Parathyroid adenoma (tissue), 2 donors: ENCODE measurements around the gene CCDC88A.

ENCODE experiments used
- H2AFZ ChIP-seq: fragments of 300-600 bp; sonication (generic); one replicate; pipeline ENCODE4 v1.7.0; 2017; ENCODE audit warnings: antibody characterized with exemption, mild to moderate bottlenecking
- H3K27ac ChIP-seq: fragments of 300-600 bp; sonication (generic); one replicate; pipeline ENCODE4 v1.7.0; 2017
- H3K27me3 ChIP-seq: fragments of 300-600 bp; sonication (generic); one replicate; pipeline ENCODE4 v1.7.0; 2017; ENCODE audit warnings: low read length; ENCODE audit not compliant: control insufficient read depth, insufficient read depth
- H3K36me3 ChIP-seq: fragments of 300-600 bp; sonication (generic); one replicate; pipeline ENCODE4 v1.7.0; 2017; ENCODE audit warnings: low read length; ENCODE audit not compliant: control insufficient read depth, insufficient read depth
- H3K4me1 ChIP-seq: fragments of 300-600 bp; sonication (generic); one replicate; pipeline ENCODE4 v1.7.0; 2017; ENCODE audit warnings: control low read depth
- H3K4me2 ChIP-seq: fragments of 300-600 bp; sonication (generic); one replicate; pipeline ENCODE4 v1.7.0; 2017; ENCODE audit warnings: low read length
- H3K4me3 ChIP-seq: fragments of 300-600 bp; sonication (generic); one replicate; pipeline ENCODE4 v1.7.0; 2017; ENCODE audit warnings: low read depth, low read length
- H3K79me2 ChIP-seq: fragments of 300-600 bp; sonication (generic); one replicate; pipeline ENCODE4 v1.7.0; 2017; ENCODE audit warnings: control low read depth
- H3K9ac ChIP-seq: fragments of 300-600 bp; sonication (generic); one replicate; pipeline ENCODE4 v1.7.0; 2017; ENCODE audit warnings: mild to moderate bottlenecking
- H3K9me3 ChIP-seq: fragments of 300-600 bp; sonication (generic); one replicate; pipeline ENCODE4 v1.7.0; 2017; ENCODE audit warnings: low read length; ENCODE audit not compliant: control insufficient read depth
- TF ChIP-seq, protein P1 (sequence below): fragments of 300-600 bp; sonication (generic); IDR thresholded peaks from one replicate; pipeline ENCODE4 v1.7.0; 2017; ENCODE audit warnings: antibody characterized with exemption, mild to moderate bottlenecking
- donor health status: primary hyperparathyroidism.

The CCDC88A gene

DNA sequence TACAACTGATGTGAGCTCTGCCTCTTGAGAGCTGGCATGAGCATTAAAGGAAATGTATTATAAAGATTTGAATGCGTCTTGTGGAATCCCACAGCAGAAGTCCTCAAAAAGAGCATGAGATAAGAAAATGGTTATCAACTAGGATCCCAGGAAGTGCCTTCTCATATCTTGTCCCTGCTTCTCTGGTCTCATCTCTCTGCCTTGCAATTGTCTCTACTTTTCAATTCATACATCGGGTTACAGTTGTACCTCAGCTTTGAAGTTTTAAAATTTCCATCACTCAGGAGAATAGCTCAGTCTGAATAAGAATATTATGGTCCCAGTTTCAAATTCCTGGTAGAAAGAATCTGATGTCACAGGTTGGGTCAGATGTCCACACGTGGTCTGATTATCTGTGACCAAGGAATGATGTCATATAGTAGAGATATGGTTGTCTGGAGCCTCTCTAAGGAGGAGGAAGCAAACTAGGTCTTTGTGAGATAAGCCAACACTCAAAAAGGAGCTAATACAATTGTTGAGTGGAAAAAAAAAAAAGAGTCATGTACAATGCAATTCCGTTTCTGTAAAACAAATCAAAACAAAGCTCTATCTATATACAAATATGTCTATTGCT, 21.7 kb upstream of the CCDC88A start:
- TF ChIP-seq, protein P1, sequence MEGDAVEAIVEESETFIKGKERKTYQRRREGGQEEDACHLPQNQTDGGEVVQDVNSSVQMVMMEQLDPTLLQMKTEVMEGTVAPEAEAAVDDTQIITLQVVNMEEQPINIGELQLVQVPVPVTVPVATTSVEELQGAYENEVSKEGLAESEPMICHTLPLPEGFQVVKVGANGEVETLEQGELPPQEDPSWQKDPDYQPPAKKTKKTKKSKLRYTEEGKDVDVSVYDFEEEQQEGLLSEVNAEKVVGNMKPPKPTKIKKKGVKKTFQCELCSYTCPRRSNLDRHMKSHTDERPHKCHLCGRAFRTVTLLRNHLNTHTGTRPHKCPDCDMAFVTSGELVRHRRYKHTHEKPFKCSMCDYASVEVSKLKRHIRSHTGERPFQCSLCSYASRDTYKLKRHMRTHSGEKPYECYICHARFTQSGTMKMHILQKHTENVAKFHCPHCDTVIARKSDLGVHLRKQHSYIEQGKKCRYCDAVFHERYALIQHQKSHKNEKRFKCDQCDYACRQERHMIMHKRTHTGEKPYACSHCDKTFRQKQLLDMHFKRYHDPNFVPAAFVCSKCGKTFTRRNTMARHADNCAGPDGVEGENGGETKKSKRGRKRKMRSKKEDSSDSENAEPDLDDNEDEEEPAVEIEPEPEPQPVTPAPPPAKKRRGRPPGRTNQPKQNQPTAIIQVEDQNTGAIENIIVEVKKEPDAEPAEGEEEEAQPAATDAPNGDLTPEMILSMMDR: no peak
- H3K9ac ChIP-seq: no peak overlapping the region
- H3K79me2 ChIP-seq: no peaks in the 10 kb centered on the region
- no peaks in the 10 kb centered on the region for H3K9me3 ChIP-seq
- no peak overlapping the region for H2AFZ ChIP-seq
- H3K4me2 ChIP-seq: no peak overlapping the region
- H3K4me1 ChIP-seq: no peaks in the 10 kb centered on the region
- H3K36me3 ChIP-seq: no peaks in the 10 kb centered on the region
- H3K27ac ChIP-seq: no peak overlapping the region
- H3K27me3 ChIP-seq: no peaks in the 10 kb centered on the region
- H3K4me3 ChIP-seq: no peak overlapping the region

DNA sequence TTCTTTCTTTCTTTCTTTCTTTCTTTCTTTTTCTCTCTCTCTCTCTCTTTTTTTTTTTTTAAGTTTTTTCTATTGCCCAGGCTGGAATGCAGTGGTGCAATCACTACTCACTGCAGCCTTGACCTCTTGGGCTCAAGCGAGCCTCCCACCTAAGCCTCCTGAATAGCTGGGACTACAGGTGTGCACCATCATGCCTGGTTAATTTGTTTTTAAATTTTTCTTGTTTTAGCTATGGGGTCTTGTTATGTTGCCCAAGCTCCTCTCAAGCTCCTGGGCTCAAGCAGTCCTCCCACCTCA, 19.4 kb upstream of the CCDC88A start:
- no peaks in the 10 kb centered on the region for H3K36me3 ChIP-seq
- no peak overlapping the region for H3K4me2 ChIP-seq
- no peak overlapping the region for H2AFZ ChIP-seq
- no peak overlapping the region for H3K9ac ChIP-seq
- no peak overlapping the region for H3K4me3 ChIP-seq
- H3K9me3 ChIP-seq: no peaks in the 10 kb centered on the region
- no peaks in the 10 kb centered on the region for H3K27me3 ChIP-seq
- H3K79me2 ChIP-seq: no peaks in the 10 kb centered on the region
- H3K4me1 ChIP-seq: no peaks in the 10 kb centered on the region
- TF ChIP-seq, protein P1: no peak
- no peak overlapping the region for H3K27ac ChIP-seq

DNA sequence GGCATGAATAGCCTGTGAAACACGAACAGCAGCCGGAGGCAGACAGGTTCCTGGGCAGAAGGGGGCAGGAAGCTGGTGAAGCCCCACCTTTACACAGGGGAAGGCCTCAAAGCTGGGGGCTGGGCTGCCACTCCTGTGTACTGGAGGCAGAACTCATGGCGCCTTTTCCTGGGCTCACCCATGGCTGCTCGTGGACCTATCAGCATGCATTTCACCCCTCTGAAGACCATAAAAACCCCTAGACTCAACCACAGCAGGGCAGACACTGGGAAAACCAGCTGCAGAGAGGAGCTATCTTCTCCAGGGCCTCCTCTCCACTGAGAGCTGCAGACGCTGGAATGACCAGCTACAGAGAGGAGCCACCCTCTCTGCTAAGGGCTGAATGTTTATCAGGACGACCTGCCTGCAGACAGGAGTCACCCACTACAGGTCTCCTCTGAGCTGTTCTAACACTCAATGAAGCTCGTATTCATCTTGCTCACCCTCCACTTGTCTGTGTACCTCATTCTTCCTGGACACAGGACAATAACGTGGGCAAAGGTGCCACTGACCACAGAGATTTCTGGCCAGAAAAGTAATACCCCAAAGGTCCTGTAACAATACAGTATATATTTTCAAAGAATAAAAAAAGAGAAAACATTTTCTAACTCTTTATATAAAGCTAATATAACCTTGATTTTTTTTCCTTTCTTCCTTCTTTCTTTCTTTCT, 18.9 kb upstream of the CCDC88A start:
- H3K36me3 ChIP-seq: no peaks in the 10 kb centered on the region
- H3K27ac ChIP-seq: no peak overlapping the region
- TF ChIP-seq, protein P1: no peak
- no peak overlapping the region for H3K4me2 ChIP-seq
- no peaks in the 10 kb centered on the region for H3K9me3 ChIP-seq
- no peaks in the 10 kb centered on the region for H3K79me2 ChIP-seq
- H3K9ac ChIP-seq: no peak overlapping the region
- no peak overlapping the region for H2AFZ ChIP-seq
- no peaks in the 10 kb centered on the region for H3K27me3 ChIP-seq
- no peak overlapping the region for H3K4me3 ChIP-seq
- no peaks in the 10 kb centered on the region for H3K4me1 ChIP-seq

DNA sequence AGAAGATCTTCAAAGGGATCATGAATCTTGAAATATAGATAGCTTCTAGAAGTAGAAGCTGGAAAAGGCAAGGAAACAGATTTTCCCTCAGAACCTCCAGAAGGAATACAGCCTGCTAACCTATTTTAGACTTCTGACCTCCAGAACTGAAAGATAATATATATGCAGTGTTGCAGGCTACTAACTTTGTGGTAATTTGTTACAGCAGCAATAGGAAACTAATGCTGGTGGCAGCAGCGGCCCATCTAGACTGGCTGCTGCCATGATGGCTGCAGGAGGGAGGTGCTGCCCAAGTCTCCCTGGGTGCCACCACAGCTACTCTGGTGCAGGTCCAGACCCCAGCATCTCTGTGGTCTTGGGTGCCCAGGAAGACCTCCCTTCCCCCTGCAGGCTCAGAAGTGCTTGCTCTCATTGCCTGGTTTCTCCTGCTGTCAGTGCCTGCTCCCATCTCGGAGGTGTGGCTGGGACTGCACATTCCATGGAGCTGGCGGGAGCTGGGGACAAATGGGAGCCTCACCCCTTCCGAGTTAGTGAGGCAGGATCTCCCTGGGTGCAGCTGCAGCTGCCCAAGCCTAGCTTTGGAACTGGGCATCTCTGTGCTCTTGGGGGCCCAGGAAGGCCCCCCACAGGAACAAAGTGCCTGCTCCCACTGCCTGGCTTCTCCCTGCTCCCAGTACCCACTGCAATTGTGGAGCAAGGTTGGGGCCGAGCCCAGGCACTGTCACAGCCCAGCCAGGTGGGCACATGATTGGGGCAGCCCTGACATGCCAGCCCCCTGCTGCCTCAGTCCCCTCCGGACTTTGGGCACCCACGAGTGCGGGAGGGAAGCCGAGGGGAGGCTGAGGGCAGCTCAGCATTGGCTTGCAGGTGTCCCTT, 18.1 kb upstream of the CCDC88A start:
- no peak overlapping the region for H3K4me3 ChIP-seq
- H2AFZ ChIP-seq: no peak overlapping the region
- H3K9me3 ChIP-seq: no peaks in the 10 kb centered on the region
- no peaks in the 10 kb centered on the region for H3K27me3 ChIP-seq
- no peak overlapping the region for H3K9ac ChIP-seq
- H3K36me3 ChIP-seq: no peaks in the 10 kb centered on the region
- H3K27ac ChIP-seq: no peak overlapping the region
- no peaks in the 10 kb centered on the region for H3K79me2 ChIP-seq
- TF ChIP-seq, protein P1: no peak
- no peak overlapping the region for H3K4me2 ChIP-seq
- no peaks in the 10 kb centered on the region for H3K4me1 ChIP-seq
